HCT116 (cell line): ENCODE measurements around the gene ARSG. TPM values are rescaled to one million over a fixed set of nuclear protein-coding genes. Genes with fewer than 3 reads are reported as not detected.

Source experiments
- ATAC-seq: fragments of 200-7000 bp; cut with Tn5 transposase; 2 replicates; pipeline ENCODE4 v1.9.1; 2020; ENCODE audit warnings: mild to moderate bottlenecking, moderate library complexity
- BruUV-seq: library from RNA; stranded (reverse); fragments of 400-500 nt; replicated peaks from 2 replicates; lab custom pipeline; 2021; lab: Mats Ljungman, UMichigan
- CTCF ChIA-PET: fragments of 300-600 bp; sonication (Branson Sonifier 250); formaldehyde crosslinking; loops from one replicate; lab custom pipeline; 2021; ENCODE audit warnings: antibody characterized with exemption; lab: Charles Lee
- POLR2A ChIA-PET: fragments of 300-600, 350-600 bp; sonication (Branson Sonifier 250); formaldehyde crosslinking; loops from one replicate; lab custom pipeline; 2021; ENCODE audit warnings: antibody characterized with exemption; lab: Charles Lee
- RAD21 ChIA-PET, 2 experiments: fragments of 300-600 bp; sonication (Branson Sonifier 250); formaldehyde crosslinking; loops; one replicate each; lab custom pipeline; 2023; ENCODE audit warnings: low total read pairs in 2 of 2; ENCODE audit not compliant: uncharacterized antibody in 2 of 2, unreplicated experiment in 2 of 2, low non-redundant PET in 1 of 2; lab: Charles Lee
- DNase-seq: peaks from one replicate; pipeline ENCODE4 v3.0.0-alpha.2; 2010; ENCODE audit warnings: low read depth, low spot score
- H2AFZ ChIP-seq: fragments of 200-600 bp; shearing (Covaris generic), sonication (generic); 2 replicates; pipeline ENCODE4 v1.6.1; 2017; ENCODE audit warnings: low read depth, mixed run types, mixed read lengths, antibody characterized with exemption, low read length; ENCODE audit not compliant: poor library complexity, severe bottlenecking
- H3K27ac ChIP-seq: 2 replicates; pipeline ENCODE4 v1.5.1; 2012; ENCODE audit warnings: low read depth, low read length
- H3K27me3 ChIP-seq: fragments of 200-600 bp; sonication (generic); 2 replicates; pipeline ENCODE4 v1.6.1; 2016; ENCODE audit warnings: mixed run types, low read length, mixed read lengths; ENCODE audit not compliant: insufficient read depth
- H3K36me3 ChIP-seq, 2 experiments: fragments of 200-500 bp in 1 of 2; fragments of 200-600 bp in 1 of 2; sonication (Bioruptor generic) in 1 of 2; sonication (generic) in 1 of 2; 2 replicates each; pipeline versions ENCODE4 v1.5.1 to v1.6.1; 2014 to 2016; ENCODE audit warnings: low read length in 2 of 2, inconsistent platforms in 1 of 2, mixed read lengths in 1 of 2, mixed run types in 1 of 2; ENCODE audit not compliant: insufficient read depth in 2 of 2, control insufficient read depth in 1 of 2
- H3K4me1 ChIP-seq, 2 experiments: fragments of 200-600 bp in 1 of 2; sonication (generic) in 1 of 2; 2 replicates each; pipeline versions ENCODE4 v1.5.1 to v1.6.1; 2012 to 2017; ENCODE audit warnings: low read length in 2 of 2, inconsistent platforms in 1 of 2, mild to moderate bottlenecking in 1 of 2, mixed read lengths in 1 of 2, mixed run types in 1 of 2, moderate library complexity in 1 of 2; ENCODE audit not compliant: insufficient read depth in 2 of 2, control insufficient read depth in 1 of 2
- H3K4me2 ChIP-seq: fragments of 200-600 bp; sonication (generic); 2 replicates; pipeline ENCODE4 v1.6.1; 2017; ENCODE audit warnings: mixed run types, low read length, mixed read lengths
- H3K4me3 ChIP-seq, 2 experiments: fragments of 200-600 bp in 1 of 2; sonication (generic) in 1 of 2; replicated peaks in 1 of 2; 2 replicates each; pipeline ENCODE4 v1.5.1; 2011 to 2016; ENCODE audit warnings: low read length in 2 of 2, control low read depth in 1 of 2, low read depth in 1 of 2, mild to moderate bottlenecking in 1 of 2, mixed read lengths in 1 of 2, mixed run types in 1 of 2
- H3K79me2 ChIP-seq: fragments of 200-600 bp; sonication (generic); 2 replicates; pipeline ENCODE4 v1.6.1; 2017; ENCODE audit warnings: mild to moderate bottlenecking, mixed run types, low read length, moderate library complexity, mixed read lengths; ENCODE audit not compliant: insufficient read depth
- H3K9ac ChIP-seq: fragments of 200-600 bp; sonication (generic); 2 replicates; pipeline ENCODE4 v1.6.1; 2016; ENCODE audit warnings: low read length, mixed read lengths
- H3K9me2 ChIP-seq: fragments of 200-600 bp; sonication (generic), shearing (Covaris generic); 2 replicates; pipeline ENCODE4 v1.6.1; 2017; ENCODE audit warnings: mixed run types, mild to moderate bottlenecking, moderate library complexity; ENCODE audit not compliant: insufficient read depth
- H3K9me3 ChIP-seq, 2 experiments: fragments of 200-500 bp in 1 of 2; fragments of 200-600 bp in 1 of 2; sonication (Bioruptor generic) in 1 of 2; sonication (generic) in 1 of 2; 2 replicates each; pipeline ENCODE4 v1.6.1; 2014 to 2017; ENCODE audit warnings: low read length in 2 of 2, mixed read lengths in 2 of 2, inconsistent platforms in 1 of 2, low read depth in 1 of 2, mild to moderate bottlenecking in 1 of 2, mixed run types in 1 of 2, moderate library complexity in 1 of 2; ENCODE audit not compliant: control insufficient read depth in 1 of 2, insufficient read depth in 1 of 2
- H4K20me1 ChIP-seq: fragments of 200-600 bp; sonication (generic), shearing (Covaris generic); 2 replicates; pipeline ENCODE4 v1.6.1; 2017; ENCODE audit warnings: mixed run types, mild to moderate bottlenecking, moderate library complexity; ENCODE audit not compliant: insufficient read depth
- EZH2 ChIP-seq: fragments of 200-600 bp; sonication (generic); IDR thresholded peaks from 2 replicates; pipeline ENCODE4 v1.6.1; 2017; ENCODE audit warnings: antibody characterized with exemption, mixed run types
- EZH2phosphoT487 ChIP-seq: fragments of 200-600 bp; IDR thresholded peaks from 2 replicates; pipeline ENCODE4 v1.6.1; 2018; ENCODE audit warnings: antibody characterized with exemption, borderline replicate concordance
- FOSL1 ChIP-seq: IDR thresholded peaks from 2 replicates; pipeline ENCODE4 v1.6.1; 2012; ENCODE audit warnings: low read depth
- JUND ChIP-seq: IDR thresholded peaks from 2 replicates; pipeline ENCODE4 v1.6.1; 2012
- POLR2A ChIP-seq: IDR thresholded peaks from 2 replicates; pipeline ENCODE4 v1.7.0; 2011; ENCODE audit warnings: borderline replicate concordance; ENCODE audit not compliant: insufficient read depth, insufficient read length; ENCODE audit errors: extremely low read depth
- RAD21 ChIP-seq: IDR thresholded peaks from 2 replicates; pipeline ENCODE4 v1.6.1; 2012; ENCODE audit warnings: low read depth, mild to moderate bottlenecking
- SIN3A ChIP-seq: IDR thresholded peaks from 2 replicates; pipeline ENCODE4 v1.6.1; 2012; ENCODE audit warnings: low read depth
- SP1 ChIP-seq: IDR thresholded peaks from 2 replicates; pipeline ENCODE4 v1.6.1; 2012; ENCODE audit warnings: low read depth
- TCF7L2 ChIP-seq: IDR thresholded peaks from 2 replicates; pipeline ENCODE4 v1.7.0; 2011; ENCODE audit warnings: borderline replicate concordance, inconsistent platforms; ENCODE audit not compliant: insufficient read depth, insufficient read length; ENCODE audit errors: extremely low read depth
- ZNF274 ChIP-seq: fragments of 200-500 bp; sonication (Bioruptor generic); IDR thresholded peaks from 2 replicates; pipeline ENCODE4 v1.6.1; 2014; ENCODE audit warnings: mild to moderate bottlenecking, low read depth, low read length, inconsistent platforms
- intact Hi-C: fragments of 100-400 bp; cut with micrococcal nuclease; formaldehyde crosslinking; loops from 2 replicates; pipeline ENCODE4 v1.10.0; 2022
- total RNA-seq: library from RNA; stranded (reverse); gene quantifications from one replicate; pipeline ENCODE4 v1.2.1, GENCODE V29; 2021; ENCODE audit not compliant: unreplicated experiment
- TF ChIP-seq, protein P1 (sequence below): IDR thresholded peaks from 2 replicates; pipeline ENCODE4 v1.6.1; 2012
- TF ChIP-seq, protein P2 (sequence below): IDR thresholded peaks from 2 replicates; pipeline ENCODE4 v1.6.1; 2012; ENCODE audit warnings: low read depth
- TF ChIP-seq, protein P3 (sequence below): IDR thresholded peaks from 2 replicates; pipeline ENCODE4 v1.6.1; 2011; ENCODE audit warnings: mild to moderate bottlenecking, low read length, moderate library complexity; ENCODE audit not compliant: insufficient replicate concordance; ENCODE audit errors: extremely low read depth
- TF ChIP-seq, protein P4 (sequence below): IDR thresholded peaks from 2 replicates; pipeline ENCODE4 v1.6.1; 2012

ARSG gene
- total RNA-seq, 1 experiment from 2014 or later, result 17.1 TPM

DNA sequence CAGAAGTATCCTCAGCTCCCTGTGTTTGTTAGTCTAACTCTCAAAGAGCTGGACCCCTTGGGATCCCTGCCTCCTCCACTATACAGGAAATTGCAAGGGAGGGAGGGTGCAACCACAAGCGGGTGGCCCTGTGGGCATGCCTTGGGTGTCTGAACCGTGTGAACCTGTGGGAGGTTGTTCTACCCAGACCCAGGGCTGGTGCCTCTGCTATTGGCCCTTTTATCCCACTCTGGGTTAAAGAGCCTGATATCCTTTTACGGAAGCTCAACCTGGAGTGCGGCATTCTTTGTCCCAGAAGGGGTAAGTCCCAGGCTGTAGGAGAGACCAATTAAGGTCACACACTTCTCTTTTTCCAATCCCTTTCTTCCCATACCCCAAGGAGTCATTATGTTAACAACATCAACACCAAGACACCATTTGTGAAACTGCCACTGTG, 53.4 kb downstream of the ARSG start:
- Histone ChIP-seq H3K79me2 (no peaks in the 10 kb centered on the region), H3K9me2 (no peaks in the 10 kb centered on the region), H4K20me1 (no peaks in the 10 kb centered on the region), H3K4me3 (no peak overlapping the region), H3K9ac (no peak overlapping the region), H3K4me2 (no peak overlapping the region), H3K4me1 (peaks cover 0 to 12% of the 10 kb centered on the region in 2 experiments; a peak in 2 of 4 replicates), H2AFZ (no peak overlapping the region), H3K27me3 (no peaks in the 10 kb centered on the region), H3K9me3 (no peaks in the 10 kb centered on the region), H3K36me3 (no peaks in the 10 kb centered on the region), H3K27ac (peak overlapping the region; percentile 5; the same call in 1 of the 2 replicates)
- ChIA-PET CTCF (no interaction called here), POLR2A (no interaction called here), RAD21 (no interaction called here)
- TF ChIP-seq TCF7L2 (no peak), SP1 (no peak), SIN3A (no peak), FOSL1 (no peak), JUND (no peak), ZNF274 (no peak), POLR2A (no peak), RAD21 (no peak), EZH2 (no peak), EZH2phosphoT487 (no peak)
- TF ChIP-seq, protein P1, sequence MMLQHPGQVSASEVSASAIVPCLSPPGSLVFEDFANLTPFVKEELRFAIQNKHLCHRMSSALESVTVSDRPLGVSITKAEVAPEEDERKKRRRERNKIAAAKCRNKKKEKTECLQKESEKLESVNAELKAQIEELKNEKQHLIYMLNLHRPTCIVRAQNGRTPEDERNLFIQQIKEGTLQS, result no peak
- TF ChIP-seq, protein P2, sequence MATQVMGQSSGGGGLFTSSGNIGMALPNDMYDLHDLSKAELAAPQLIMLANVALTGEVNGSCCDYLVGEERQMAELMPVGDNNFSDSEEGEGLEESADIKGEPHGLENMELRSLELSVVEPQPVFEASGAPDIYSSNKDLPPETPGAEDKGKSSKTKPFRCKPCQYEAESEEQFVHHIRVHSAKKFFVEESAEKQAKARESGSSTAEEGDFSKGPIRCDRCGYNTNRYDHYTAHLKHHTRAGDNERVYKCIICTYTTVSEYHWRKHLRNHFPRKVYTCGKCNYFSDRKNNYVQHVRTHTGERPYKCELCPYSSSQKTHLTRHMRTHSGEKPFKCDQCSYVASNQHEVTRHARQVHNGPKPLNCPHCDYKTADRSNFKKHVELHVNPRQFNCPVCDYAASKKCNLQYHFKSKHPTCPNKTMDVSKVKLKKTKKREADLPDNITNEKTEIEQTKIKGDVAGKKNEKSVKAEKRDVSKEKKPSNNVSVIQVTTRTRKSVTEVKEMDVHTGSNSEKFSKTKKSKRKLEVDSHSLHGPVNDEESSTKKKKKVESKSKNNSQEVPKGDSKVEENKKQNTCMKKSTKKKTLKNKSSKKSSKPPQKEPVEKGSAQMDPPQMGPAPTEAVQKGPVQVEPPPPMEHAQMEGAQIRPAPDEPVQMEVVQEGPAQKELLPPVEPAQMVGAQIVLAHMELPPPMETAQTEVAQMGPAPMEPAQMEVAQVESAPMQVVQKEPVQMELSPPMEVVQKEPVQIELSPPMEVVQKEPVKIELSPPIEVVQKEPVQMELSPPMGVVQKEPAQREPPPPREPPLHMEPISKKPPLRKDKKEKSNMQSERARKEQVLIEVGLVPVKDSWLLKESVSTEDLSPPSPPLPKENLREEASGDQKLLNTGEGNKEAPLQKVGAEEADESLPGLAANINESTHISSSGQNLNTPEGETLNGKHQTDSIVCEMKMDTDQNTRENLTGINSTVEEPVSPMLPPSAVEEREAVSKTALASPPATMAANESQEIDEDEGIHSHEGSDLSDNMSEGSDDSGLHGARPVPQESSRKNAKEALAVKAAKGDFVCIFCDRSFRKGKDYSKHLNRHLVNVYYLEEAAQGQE, result no peak
- TF ChIP-seq, protein P3, sequence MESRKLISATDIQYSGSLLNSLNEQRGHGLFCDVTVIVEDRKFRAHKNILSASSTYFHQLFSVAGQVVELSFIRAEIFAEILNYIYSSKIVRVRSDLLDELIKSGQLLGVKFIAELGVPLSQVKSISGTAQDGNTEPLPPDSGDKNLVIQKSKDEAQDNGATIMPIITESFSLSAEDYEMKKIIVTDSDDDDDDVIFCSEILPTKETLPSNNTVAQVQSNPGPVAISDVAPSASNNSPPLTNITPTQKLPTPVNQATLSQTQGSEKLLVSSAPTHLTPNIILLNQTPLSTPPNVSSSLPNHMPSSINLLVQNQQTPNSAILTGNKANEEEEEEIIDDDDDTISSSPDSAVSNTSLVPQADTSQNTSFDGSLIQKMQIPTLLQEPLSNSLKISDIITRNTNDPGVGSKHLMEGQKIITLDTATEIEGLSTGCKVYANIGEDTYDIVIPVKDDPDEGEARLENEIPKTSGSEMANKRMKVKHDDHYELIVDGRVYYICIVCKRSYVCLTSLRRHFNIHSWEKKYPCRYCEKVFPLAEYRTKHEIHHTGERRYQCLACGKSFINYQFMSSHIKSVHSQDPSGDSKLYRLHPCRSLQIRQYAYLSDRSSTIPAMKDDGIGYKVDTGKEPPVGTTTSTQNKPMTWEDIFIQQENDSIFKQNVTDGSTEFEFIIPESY, result no peak
- TF ChIP-seq, protein P4, sequence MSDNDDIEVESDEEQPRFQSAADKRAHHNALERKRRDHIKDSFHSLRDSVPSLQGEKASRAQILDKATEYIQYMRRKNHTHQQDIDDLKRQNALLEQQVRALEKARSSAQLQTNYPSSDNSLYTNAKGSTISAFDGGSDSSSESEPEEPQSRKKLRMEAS, result no peak
- ATAC-seq (peak; percentile 22), DNase-seq (no peak)
- intact Hi-C loops, result no loop called here
- no TSS peak for BruUV-seq
